HG03457 (cell line): ENCODE results near the gene MC4R.
"Not testable (repeated sequence)": the region's sequence is repeated elsewhere in the genome, so short reads cannot be mapped to it uniquely, and the experiment has no call there.

Experiments
- ATAC-seq: cut with Tn5 transposase; IDR thresholded peaks from one replicate; pipeline ENCODE4 v1.9.1; 2021; ENCODE audit warnings: moderate number of reproducible peaks; ENCODE audit not compliant: unreplicated experiment

MC4R gene

DNA sequence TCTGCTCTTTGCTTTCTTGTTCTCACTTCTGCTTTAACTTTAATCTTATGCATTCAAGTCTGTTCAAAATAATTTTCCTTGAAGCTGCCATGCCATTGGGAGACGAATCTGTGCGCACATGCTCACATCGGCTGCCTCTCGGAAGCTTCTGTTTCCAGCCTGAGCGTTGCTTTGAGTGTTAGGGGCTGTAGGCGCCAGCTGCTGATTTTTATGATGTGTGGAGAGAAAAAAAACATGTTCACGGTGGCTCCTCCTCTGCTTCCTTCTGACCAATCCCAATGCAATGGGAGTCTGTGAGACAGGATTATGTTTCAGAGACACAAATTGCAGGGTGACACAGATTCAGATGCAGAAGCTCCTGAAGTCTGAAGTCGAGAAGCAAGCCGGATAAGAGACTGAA lies at the start of gene MC4R:
TSS of gene MC4R (minus strand) at position 180 of the 400 bp plus-strand sequence. CDS start 426 bp downstream, outside the sequence.
- no peak for ATAC-seq

DNA sequence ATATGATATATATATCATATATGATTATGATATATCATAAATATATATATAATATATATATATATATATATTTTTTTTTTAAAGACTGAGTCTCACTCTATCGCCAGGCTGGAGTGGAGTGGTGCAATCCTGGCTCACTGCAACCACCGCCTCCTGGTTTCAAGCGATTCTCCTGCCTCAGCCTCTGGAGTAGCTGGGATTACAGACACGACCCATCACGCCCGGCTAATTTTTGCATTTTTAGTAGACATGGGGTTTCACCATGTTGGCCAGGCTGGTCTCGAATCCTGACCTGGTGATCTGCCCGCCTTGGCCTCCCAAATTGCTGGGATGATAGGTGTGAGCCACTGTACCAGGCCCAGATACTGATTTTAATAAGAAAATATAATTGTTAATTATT lies 49.7 kb upstream of the MC4R start:
- ATAC-seq: not testable (repeated sequence)

DNA sequence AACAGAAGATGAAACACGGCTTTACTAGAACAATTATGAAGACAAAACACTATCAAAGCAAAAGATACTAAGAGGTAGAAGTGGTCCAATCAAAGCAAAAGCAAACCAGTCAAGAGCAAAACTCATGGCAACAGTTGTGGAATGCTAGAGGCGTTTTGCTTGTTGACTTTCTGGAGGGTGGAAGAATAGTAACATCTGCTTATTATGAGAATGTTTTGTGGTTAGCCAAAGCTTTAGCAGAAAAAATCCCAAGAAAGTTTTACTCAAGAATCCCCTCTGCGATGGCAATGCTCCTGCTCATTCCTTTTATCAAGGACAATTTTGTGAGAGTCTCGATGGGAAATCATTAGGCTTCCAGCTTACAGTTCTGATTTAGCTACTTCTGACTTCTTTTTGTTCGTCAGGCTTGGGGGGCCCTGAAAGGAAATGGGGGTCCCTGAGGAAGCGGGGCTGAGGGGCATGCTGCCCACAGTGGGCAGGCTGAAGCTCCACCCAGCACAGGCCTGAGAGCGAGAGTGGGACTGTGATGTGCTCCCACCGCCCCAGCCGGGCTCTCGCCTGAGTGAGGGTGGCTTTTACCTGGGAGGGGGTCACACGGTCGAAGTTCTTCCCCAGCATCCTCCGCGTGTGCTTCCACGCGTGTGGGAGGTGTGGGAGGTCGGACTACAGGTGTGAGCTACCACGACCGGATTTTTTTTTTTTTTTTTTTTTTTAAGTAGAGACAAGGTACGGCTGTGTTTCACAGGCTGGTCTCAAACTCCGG lies 49.0 kb upstream of the MC4R start:
- ATAC-seq: no peak

DNA sequence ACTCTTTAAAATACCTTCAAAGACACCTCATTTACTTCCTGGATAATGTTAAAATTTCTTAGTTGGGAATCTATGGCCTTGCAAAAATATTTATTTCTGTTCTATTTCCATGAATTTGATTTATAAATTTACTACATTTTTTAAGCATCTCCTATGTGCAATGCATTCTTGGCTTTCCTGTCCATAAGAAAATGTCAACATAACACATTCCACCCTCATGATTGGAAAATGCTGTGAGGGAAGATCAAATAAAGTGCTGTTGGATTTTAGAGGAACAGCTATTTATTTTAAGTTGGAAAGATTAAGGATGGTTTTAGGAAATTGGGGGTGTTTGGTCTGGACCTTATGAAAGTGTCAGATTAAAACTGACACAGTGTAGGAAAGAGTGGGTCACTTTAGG lies 45.4 kb upstream of the MC4R start:
- ATAC-seq: no peak

DNA sequence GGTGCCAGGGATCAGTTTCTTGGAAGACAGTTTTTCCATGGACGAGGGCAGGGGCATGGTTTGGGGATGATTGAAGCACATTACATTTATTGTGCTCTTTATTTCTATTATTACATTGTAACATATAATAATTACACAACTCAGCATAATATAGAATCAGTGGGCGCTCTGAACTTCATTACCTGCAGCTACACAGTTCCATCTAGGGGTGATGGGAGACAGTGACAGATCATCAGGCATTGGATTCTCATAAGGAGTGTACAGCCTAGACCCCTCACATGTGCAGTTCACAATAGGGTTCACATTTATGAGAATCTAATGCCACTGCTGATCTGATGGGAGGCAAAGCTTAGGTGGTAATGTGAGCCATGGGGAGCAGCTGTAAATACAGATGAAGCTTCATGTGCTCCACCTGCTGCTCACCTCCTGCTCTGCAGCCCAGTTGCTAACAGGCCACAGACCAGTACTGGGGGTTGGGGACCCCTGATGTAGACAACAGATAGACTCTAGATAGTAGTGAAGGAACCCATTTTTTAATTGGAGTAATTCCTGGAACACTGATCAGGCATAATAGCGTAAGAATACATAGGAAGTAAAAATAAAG lies 41.5 kb upstream of the MC4R start:
- ATAC-seq: no peak

DNA sequence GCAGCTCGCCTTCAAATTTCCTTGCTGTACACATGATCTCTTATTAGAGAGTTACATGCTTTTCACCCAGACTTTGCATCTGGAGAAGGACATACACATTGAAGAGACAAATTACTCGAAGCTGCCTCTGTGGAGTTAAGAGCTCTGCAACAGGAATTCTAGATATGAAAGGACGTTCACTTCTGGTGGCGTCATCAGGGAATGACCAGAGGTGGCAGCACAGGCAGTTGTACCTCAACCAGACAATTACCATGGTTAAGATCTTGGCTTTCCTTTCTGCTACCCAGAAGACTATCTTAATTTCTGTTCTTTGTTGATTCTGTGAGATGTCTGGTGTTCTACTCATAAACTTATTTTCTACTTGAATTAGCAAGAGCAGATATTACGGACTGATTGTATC lies 39.1 kb upstream of the MC4R start:
- no peak for ATAC-seq

DNA sequence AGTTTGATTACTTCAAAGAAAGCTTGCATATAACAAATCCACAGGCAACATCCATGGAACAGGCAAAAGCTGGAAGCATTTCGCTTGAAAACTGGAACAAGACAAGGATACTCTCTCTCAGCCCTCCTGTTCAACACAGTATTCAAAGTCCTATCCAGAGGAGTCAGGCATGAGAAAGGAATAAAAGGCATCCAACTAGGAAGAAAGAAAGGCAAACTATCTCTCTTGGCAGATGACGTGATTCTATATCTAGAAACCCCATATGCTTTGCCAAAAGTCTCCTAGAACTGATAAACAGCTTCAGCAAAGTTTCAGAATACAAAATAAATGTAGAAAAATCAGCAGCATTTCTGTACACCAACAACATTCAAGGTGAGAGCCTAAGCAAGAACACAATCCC lies 34.1 kb upstream of the MC4R start:
- no peak for ATAC-seq

DNA sequence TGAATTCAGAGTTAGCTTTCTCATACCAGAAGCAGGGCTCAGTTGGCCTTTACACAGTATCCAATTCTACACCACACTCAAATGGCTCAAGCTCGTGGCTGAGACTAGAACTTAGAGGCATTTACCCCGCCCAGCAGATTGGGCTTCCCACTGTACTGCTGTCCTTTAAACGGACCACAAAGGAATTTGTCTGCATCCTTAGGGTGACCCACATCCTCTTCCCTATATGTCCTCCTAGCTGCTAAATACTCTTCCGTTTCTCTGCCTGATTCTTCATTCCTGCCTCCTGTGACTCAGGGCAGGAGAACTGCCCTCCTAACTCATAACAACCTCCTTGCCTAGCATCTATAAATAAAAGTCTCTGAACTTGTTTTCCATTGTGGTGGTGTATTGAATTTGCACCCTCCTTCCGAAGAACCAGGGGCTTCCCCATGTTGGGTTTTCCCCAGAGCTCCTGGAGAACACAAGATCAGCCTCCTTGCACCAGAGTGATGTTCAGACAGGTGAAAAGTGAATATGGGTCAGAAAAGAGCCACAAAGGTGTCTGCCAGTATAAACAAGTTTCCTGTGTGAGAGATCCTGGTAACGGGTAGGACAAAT lies 32.0 kb upstream of the MC4R start:
- no peak for ATAC-seq

DNA sequence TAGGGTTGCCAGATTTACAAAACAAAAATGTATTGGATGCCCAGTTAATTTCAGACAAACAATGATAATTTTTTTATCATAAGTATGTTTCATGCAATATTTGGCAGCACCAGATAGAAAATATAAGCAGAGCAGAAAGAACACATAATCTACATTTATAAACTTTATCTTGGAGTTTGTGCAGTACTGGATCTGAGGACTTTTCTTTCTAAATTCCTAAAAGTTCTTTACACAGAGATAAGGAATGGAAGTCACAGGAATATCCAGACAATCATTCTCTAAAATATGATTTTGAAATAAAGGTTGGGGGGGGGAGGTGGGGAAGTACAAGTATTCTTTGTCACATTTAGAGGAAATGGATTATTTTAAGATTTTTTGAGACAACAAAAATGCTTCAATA lies 28.8 kb upstream of the MC4R start:
- ATAC-seq: no peak

DNA sequence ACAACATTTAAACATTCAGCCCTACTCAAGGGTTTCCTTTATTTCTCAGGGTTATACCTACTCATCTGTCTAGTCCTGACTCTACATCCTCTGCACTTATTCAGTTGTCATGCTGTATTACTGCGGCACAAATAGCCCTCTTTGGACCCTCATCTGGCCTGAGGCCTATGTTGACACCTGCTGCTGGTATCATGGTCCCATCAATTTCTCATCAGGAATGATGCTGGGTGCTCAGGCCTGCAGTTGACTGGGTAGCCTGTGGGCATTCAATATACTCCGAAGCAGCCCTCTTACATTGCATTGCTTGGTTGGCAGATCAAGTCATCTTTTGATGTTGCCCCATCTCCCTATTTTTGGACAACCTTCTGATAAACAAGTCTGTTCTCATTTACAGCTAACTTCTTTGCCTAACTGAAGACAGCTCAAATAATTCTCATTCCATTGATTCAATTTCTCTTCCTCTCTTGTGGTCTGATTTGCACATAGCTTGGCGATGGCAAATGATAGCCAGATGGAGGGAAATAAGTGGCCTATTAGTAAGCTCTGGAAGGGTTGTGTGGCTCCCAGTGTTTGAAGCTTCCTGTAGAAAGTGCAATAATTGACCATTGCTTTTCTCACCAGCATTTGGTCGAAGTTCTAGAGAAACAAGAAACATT lies 19.1 kb upstream of the MC4R start:
- ATAC-seq: no peak

DNA sequence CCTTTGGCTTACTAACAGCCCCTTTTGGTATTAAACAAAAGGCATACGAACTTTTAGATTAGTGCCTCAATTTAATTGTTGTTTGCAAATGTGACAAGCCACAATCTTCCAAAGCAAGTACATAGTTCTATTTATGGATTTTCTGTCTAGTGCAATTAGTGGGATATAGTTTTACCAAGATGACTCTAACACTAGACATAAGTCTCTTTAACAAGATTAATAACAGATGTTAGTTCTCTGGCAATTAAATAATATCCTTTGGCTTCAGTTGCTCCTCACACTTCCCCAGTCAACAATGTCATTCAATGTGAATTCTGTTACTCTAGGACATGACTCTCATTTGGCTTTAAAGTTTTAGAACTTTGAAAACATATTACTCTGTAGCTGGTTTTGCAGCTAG lies 16.7 kb upstream of the MC4R start:
- ATAC-seq: no peak

DNA sequence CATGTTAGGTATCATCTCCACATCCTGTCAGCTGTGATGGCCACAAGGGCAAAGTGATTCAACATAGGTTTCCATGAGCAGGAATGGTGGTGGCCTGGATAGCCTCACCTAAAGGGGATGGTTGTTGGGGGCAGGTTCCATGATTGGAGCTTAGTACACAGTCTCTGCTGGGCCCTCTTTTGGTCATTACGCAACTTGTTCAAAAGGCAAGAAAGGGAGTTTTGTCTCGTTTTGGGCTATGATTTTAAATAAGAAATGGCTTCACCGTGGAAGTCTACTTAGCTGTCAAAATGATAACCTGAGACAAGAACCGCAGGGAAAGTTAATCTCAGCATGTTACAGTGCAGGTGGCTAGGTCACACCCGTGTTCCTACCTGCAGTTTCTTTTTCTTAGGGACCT lies 13.1 kb upstream of the MC4R start:
- no peak for ATAC-seq

DNA sequence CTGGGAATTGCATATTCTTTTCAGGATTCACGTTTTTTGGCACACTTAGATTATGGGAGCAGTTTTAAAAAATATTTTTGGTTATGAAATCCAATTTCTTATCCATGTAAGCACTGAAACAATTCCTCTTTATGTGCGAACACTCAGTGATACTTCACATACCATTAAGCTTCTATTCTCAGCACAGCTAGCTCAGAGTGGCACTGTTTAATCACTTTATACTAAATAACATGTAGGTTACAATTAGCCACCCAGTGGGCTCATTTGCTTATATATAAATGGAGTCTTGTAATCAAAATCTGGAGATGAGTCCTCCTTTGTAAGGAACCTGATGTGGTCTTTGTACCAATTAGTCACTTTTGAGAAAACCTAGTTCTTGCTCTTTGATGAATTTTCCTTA lies 11.3 kb upstream of the MC4R start:
- ATAC-seq: no peak

DNA sequence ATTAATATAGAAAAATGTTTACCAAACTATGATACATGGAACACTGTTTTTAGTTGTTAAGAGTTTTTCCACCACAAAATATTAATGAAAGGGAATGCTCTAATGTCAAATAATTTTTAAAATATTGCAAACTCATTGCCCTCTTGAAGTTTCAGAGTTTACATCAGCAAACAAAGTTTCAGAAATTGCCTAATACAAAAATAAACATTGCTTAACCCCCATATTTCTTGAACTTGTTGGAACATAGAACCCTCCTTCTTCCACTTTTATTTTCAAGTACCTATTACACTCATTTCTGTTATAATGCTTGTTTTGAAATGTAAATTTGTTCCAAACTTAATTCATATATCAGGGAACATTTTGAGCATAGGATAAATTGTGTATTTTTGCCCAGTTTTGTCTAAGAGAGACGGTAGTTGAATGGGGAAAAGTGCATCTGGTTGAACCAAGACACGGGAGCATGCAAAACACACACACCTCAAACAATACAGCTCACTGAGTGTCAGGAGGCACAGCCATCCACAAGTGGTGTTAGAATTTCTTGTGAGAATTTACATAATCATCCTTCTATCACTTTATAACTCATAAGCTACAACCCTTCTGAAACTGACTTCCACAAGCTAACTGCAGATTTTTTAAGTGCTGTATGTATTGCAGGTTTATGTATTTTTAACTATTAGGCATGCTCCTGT lies 5.3 kb upstream of the MC4R start:
- no peak for ATAC-seq

DNA sequence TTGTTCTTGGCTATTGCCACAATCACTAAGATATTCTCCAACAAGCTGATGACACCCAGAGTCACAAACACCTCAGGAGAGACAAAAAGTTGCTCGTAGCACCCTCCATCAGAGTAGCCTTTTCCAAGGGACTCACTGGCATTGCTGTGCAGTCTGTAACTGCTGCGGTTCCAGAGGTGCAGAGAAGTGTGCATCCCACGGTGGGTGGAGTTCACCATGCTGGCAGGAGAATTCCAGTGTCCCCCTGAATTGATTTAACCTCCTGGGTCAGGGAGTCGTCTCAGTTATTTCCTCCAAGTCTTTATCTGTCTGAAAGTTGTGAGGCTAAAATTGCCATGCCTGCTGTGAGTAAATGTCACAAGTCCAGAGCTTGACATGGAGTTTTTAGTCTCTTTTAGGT lies 443 bp downstream of the MC4R start:
- ATAC-seq: no peak

DNA sequence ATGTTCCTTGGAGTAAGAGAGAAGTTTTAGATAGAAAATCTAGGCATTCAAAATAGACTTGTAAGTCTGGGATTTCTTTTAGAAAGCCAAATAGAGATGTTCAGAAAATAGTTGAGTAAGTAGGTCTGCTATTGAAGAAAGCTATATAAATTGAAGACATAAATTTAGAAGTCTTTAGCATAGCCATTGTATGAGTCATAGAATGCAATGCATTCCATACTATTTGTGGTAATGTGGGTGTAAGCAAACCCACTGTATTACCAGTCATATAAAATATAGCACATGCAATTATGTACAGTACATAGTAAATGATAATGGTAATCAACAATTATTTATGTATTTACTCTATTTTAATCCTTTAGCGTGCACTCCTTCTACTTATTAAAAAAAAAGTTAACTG lies 14.1 kb downstream of the MC4R start:
- ATAC-seq: no peak

DNA sequence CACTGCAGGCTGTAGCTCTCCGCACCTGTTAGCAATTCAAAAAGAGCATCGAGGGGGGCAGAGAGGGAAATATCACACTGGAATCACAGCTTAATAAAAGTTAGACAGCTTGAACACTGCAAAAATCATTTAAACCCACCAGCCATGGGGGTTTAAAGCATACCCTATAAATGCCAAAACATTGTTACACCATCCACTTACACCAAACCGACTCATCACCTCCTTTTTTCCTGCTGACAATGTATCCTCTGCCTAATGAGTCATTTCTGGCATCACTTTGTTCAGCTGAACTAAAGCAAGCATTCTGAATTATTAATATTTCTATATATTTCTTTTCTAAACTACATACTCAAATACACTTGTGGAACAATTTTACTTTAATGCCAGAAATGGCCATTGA lies 21.6 kb downstream of the MC4R start:
- ATAC-seq: no peak

DNA sequence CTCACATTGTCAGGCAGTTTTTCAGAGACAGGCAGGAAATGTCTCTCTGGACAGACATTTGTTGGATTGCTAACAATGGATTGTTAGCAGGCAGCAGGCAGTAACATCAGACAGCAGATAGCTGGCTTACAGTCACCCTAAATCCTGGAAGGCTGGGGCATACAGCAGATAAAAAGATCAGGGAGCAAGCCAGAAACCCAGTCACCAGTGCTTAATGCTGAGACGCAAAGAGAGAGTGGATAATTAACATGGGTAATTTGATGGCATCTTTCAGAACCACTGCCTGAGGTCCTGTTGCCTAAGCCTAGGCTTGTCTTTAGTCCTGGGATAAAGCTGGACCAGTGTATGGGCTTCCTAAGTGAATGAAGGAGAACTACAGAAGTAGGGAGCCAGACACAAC lies 22.4 kb downstream of the MC4R start:
- no peak for ATAC-seq

DNA sequence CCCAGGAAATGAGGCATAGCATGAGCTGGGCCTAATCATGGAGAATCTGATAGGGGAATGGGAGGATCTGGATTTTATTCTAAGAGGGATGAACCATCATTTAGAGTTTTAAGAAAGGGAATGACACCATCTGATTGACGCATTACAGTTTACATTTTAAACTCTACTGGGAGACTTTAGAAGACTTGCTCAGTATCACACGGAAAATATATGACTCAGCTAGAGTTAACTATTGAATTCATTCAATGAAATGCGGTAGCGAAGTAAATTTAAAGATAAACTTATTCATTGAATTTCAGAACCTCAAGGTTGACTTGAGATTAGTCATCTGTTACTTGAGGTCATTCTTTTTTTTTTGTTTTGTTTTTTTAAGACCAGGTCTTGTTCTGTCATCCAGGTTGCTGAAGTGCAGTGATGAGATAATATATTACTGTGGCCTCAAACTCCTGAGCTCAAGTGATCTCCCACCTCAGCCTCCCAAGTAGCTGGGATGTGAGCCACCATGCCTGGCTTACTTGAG lies 25.0 kb downstream of the MC4R start:
- ATAC-seq: no peak

DNA sequence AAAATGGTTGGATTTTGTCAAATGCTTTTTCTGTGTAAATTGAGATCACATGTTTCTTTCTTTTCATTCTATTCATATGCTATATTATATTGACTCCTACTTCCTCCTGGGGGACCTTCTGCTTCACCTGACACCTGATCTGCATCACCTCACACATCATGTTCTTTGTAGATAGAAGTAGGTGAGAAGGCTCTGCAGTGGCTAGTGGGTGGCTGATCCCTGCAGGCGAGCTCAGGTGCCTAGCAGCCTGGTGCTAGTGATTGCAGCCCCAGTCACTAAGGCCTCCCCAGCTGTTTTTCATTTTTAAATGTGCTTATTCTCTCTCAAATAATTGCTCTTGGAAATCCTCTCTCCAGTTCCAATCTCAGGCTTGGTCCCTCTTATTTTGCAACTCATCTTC lies 33.6 kb downstream of the MC4R start:
- ATAC-seq: no peak

DNA sequence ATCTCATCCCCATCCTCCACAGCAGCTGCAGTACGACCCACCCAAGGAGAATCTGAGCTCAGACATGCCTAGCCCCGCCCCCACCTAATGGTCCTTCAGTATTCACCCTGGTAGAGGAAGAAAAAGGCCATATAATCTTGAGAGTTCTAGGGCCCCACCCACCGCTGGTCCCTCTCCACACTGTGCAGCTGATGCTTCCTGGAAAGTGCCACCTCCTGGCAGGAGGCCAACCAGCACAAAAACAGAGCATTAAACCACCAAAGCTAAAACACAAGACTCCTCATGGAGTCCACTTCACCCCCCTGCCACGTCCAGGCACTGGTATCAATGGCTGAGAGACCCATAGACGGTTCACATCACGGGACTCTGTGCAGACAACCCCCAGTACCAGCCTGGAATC lies 40.7 kb downstream of the MC4R start:
- ATAC-seq: no peak
